GM13977 (cell line): ENCODE measurements around the gene OPCML.

ENCODE experiments used
- DNase-seq: peaks from one replicate; pipeline ENCODE4 v3.0.0; 2012; ENCODE audit warnings: low spot score
- in situ Hi-C: fragments of 300-500 bp; cut with MboI; formaldehyde crosslinking; loops from one replicate; pipeline ENCODE4 v1.12.0; 2022; ENCODE audit warnings: low sequenced_read_pairs, low pct_unique_long_range_greater_than_20kb, mixed read lengths, inconsistent platforms; ENCODE audit not compliant: unreplicated experiment
- TF ChIP-seq, protein P1 (sequence below): IDR thresholded peaks from 2 replicates; pipeline ENCODE4 v1.5.1; 2012; ENCODE audit warnings: mild to moderate bottlenecking, control low read depth; ENCODE audit not compliant: insufficient read depth; ENCODE audit errors: extremely low read depth, missing control alignments

The OPCML gene

GRCh38 chr11:132993991-132994502 lies 538.3 kb downstream of the OPCML start:
- in situ Hi-C loops, result no loop called here
- TF ChIP-seq, protein P1, sequence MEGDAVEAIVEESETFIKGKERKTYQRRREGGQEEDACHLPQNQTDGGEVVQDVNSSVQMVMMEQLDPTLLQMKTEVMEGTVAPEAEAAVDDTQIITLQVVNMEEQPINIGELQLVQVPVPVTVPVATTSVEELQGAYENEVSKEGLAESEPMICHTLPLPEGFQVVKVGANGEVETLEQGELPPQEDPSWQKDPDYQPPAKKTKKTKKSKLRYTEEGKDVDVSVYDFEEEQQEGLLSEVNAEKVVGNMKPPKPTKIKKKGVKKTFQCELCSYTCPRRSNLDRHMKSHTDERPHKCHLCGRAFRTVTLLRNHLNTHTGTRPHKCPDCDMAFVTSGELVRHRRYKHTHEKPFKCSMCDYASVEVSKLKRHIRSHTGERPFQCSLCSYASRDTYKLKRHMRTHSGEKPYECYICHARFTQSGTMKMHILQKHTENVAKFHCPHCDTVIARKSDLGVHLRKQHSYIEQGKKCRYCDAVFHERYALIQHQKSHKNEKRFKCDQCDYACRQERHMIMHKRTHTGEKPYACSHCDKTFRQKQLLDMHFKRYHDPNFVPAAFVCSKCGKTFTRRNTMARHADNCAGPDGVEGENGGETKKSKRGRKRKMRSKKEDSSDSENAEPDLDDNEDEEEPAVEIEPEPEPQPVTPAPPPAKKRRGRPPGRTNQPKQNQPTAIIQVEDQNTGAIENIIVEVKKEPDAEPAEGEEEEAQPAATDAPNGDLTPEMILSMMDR, result no peak
- DNase-seq, result no peak

DNA sequence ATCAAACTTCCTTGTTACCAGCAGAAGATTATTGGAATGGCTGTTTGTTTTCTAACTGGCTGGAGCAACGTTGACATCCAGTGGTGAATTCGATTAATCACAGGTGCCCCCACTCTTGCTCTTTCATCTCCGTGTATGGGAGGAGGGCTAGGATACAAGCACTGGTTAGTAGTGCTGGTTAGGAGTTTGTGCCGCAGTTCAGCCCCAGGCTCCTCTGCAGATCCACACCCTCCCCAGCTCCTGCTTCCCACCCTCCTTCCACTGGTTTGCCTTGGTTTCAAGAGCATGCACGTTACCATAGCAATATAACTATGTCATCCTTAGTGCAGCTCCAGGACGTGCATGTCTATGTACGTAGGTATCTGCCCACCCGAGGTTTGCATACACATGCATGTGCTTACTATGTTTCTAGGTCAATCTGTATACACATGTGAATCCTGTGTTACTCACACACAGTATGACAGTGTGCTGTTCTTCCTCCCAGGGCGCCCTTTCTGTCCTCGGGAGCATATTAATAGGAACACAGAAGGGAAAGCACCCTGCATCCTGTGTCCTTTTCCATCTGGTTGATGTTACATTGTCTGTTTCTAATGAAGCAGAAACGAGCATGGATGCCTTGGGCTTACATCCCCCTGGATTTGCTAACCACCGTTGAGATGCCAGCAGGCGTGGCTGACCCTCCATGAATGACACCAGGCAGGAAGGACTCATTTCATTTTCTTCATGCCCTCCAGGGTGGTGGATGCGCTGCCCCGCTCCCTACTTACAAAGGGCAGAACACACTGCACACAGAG lies 539.3 kb downstream of the OPCML start:
- in situ Hi-C loops, result no loop called here
- DNase-seq, result no peak
- TF ChIP-seq, protein P1, result no peak

GRCh38 chr11:132988411-132988810 lies 543.9 kb downstream of the OPCML start:
- in situ Hi-C loops, result no loop called here
- no peak for DNase-seq

DNA sequence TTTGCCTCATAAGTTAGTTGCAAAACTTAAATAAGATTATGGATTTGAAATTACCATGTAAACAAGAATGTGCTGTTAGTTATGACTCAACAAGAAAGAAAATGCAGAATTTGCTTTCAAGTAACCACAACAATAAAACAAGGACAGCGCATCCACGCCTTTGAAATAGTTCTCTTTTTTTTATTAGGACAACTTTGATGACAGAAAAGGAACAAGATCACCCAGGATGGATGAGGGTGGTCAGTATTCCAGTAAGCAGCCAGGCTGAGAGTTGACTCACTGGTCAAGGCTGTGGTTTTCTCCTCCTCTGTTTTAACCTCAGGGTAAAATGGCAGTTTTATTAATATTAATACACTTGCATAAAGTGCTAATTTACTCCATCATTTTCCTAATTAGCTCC lies 544.4 kb downstream of the OPCML start:
- in situ Hi-C loops, result no loop called here

More at GRCh38 chr11:132988411-132988810, 543.9 kb downstream of the OPCML start:
- TF ChIP-seq, protein P1, result no peak

DNA sequence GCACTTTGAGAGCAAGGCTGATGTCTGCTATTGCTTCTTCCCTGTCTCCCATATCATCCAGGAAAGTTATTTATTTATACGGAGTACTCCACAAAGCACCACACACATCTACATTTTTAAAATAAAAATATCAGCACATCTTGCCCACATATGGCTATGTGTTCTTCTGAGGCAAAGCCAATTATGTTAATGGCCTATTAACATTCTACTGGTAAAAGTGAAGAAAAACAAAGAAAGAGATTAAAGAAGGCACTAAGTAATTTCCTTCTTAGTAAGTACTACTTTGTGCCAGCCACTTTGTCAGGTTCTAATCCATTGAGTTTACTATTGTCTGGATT lies 548.7 kb downstream of the OPCML start:
- TF ChIP-seq, protein P1, result no peak
- no peak for DNase-seq
- in situ Hi-C loops, result no loop called here

More for the DNA sequence above, 544.4 kb downstream of the OPCML start:
- TF ChIP-seq, protein P1, result no peak
- no peak for DNase-seq

- in situ Hi-C loops, result no loop called here
- TF ChIP-seq, protein P1, result no peak
- DNase-seq, result no peak
Measured at GRCh38 chr11:132982772-132983640, 549.3 kb downstream of the OPCML start.
